GM19193 (cell line): ENCODE results near the gene ARHGAP24.

ENCODE experiments used
- POLR2A ChIP-seq: IDR thresholded peaks from 4 replicates; pipeline ENCODE4 v1.6.1; 2011; ENCODE audit not compliant: insufficient read depth, insufficient read length; ENCODE audit errors: extremely low read depth

The ARHGAP24 gene

DNA sequence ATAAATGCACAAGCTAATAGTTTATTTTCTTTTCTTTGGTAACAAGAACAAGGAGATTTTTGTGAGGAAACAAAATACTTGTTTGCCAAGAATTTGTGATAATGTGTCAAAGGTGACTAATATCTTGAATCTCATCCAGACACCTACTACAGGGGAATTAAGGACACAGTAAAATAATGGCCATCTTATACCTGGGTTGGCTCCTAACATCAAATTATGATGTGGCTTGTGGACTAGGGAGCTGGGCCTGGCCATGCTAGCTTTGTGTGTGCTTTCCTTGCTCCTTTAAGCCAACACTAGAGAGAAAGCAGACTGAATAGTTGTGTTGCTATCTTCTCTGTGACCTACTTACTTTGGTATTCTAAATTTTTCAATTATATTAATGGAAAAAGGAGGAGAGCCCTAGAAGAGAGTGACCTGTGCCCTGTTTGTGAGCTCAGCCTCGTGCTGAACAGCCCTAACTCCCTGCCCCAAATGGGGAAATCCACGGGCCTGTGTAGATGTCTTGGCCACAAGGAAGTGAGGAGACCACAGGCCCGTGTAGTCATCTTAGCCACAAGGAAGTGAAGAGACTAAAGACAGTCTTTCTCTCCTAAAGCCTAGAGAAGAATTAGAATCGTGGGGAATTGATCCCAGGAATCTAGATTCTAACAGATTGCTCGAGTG is 23.3 kb downstream of the ARHGAP24 start:
- no peak for TF ChIP-seq POLR2A

DNA sequence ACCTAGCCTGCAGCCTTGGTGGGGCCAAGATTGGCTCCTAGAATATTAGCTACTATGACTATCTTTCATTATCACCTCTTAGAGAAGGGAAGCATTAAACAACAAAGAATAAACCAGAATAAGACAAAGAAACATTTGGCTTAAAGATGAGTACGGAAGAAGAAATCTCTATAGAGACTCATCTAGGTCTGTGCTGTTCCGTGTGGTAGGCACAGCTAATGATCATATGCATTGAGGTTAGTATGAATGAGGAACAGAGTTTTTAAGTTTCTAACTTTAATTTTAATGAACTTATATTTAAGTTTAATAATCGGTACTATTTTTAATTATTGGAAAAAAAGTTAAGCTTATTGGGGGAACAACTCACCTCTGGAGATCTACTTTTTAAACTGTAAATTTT is 24.6 kb downstream of the ARHGAP24 start:
- no peak for TF ChIP-seq POLR2A

- no peak for TF ChIP-seq POLR2A
Measured at GRCh38 chr4:85500110-85500867, 25.3 kb downstream of the ARHGAP24 start.

- TF ChIP-seq POLR2A = no peak
Measured at GRCh38 chr4:85508654-85509053, 33.7 kb downstream of the ARHGAP24 start.

GRCh38 chr4:85509882-85510631 is 35.1 kb downstream of the ARHGAP24 start:
- TF ChIP-seq POLR2A = no peak

DNA sequence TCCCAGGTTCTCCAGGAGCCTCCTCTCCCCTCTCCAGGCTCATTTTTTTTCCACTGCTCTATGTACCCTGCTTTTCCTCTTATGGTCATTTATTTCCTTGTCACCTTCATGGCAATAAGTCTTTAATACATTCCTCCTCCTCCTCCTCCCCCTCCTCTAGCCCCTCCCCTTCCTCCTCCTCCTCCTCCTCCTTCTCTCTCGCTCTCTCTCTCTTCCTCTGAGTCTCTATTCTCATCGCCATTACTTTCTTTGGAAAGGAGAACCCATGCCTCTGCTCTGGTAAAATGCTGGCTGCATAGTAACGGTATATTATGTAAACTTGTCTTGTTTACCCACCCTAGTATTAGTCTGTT is 35.7 kb downstream of the ARHGAP24 start:
- TF ChIP-seq POLR2A = no peak

- no peak for TF ChIP-seq POLR2A
Measured at GRCh38 chr4:85512446-85513205, 37.7 kb downstream of the ARHGAP24 start.

- TF ChIP-seq POLR2A = no peak
Measured at GRCh38 chr4:85514117-85514516, 39.2 kb downstream of the ARHGAP24 start.

GRCh38 chr4:85514783-85515182 is 39.8 kb downstream of the ARHGAP24 start:
- TF ChIP-seq POLR2A = no peak

DNA sequence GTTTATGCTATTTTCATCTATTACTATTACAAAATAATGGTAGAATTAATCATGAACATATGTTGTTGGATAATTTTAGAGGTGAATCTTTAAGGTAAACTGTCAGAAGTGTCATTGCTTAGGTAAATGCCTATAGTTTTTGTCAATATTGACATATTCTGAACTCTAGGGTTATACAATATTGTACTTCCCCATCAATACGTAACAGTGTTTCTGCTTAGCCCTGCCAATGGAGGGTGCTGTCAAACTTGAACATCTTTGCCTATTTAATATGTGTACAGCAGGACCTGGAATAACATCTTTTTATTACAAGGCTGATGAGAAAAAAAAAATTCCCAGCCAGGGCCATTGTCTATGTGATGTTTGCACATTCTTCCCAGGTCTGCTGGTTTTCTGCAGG is 40.8 kb downstream of the ARHGAP24 start:
- no peak for TF ChIP-seq POLR2A

- TF ChIP-seq POLR2A = no peak
Measured at GRCh38 chr4:85520765-85521749, 46.1 kb downstream of the ARHGAP24 start.

GRCh38 chr4:85522277-85522676 is 47.3 kb downstream of the ARHGAP24 start:
- no peak for TF ChIP-seq POLR2A

GRCh38 chr4:85522836-85523235 is 47.9 kb downstream of the ARHGAP24 start:
- TF ChIP-seq POLR2A = no peak

DNA sequence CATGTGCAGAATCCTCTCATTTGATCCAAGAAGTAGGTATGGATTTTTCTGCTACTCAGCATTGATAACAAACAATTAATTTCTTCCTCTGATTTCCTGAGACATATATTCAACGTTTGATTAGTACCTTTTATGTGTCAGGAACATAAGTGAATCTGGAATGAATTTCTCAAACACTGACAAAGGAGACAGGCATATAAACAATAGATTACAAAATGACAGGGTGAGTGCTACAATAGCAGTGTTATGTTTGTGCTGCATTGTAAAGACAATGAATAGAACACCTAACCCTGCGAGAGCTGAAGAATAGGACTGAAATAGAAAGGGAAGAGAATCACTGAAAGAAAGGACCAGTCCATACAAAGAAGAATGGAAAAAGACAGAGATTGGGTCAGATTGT is 52.9 kb downstream of the ARHGAP24 start:
- TF ChIP-seq POLR2A = no peak
